Measurements from ENCODE around the gene HMSD. TPM values are rescaled to one million over a fixed set of nuclear protein-coding genes. Genes with fewer than 3 reads are reported as not detected.

The HMSD gene
- total and polyA plus RNA-seq, 2 of the 4 experiments (the other 2 are of a cell fraction): 0.17 to 0.36 TPM

DNA sequence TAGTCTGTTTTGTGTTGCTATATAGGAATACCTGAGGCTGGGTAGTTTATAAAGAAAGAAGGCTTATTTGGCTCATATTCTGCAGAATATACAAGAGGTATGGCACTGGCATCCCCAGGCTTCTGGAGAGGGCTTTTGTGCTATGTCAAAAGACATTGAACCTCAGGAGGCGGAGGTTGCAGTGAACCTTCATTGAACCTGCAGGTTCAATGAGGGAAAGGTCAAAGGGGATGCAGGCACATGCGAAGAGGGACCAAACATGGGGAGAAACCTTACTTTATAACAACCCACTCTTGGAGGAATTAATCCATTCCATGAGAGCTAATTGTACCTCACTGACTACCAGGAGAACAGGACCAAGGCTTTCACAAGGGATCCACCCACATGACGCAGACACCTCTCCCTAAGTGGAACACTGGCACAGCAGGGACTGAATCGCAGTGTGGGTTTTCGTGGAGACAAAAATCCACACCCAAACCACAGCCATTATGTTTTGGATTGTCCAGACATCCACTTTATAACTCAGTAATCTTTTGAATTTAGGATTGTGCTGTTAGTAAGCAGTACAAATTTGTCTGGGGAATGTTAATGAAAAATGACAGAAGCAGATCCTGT, 16.7 kb downstream of the HMSD start:
- Histone ChIP-seq H3K27ac (ENCODE audit: insufficient read depth, low read length) (no peak overlapping the region), H3K9me3 (ENCODE audit: control insufficient read depth, insufficient read depth, low read length) (no peaks in the 10 kb centered on the region), H3K9me1 (ENCODE audit: insufficient read depth, low read length) (peaks cover 8% of the 10 kb centered on the region), H4K8ac (ENCODE audit: low read depth in 2 of 2, low read length in 2 of 2) (no peak overlapping the region), H3K23ac (ENCODE audit: low read depth, low read length) (no peak overlapping the region), H3K14ac (replicated peaks; ENCODE audit: low read depth, low read length) (no peak overlapping the region), H3K4me1 (ENCODE audit: control insufficient read depth, insufficient read depth, low read length) (peaks cover 5% of the 10 kb centered on the region; the same call in 1 of the 2 replicates), H3K9ac (ENCODE audit: low read depth, low read length) (no peak overlapping the region), H3K4me2 (ENCODE audit: low read depth, low read length) (no peak overlapping the region), H3K27me3 (ENCODE audit: control insufficient read depth, insufficient read depth, low read length) (peaks cover 14% of the 10 kb centered on the region), H3K56ac (ENCODE audit: extremely low read depth, insufficient read depth, low read length) (no peak overlapping the region), H4K91ac (ENCODE audit: insufficient read depth, low read depth, low read length) (no peak overlapping the region), H2AK5ac (ENCODE audit: low read depth, low read length) (no peak overlapping the region), H2BK120ac (ENCODE audit: low read depth, low read length) (no peak overlapping the region), H2BK5ac (ENCODE audit: low read depth, low read length, poor library complexity, severe bottlenecking) (no peak overlapping the region), H2BK20ac (ENCODE audit: low read depth, low read length) (no peak overlapping the region), H2BK15ac (ENCODE audit: low read depth, low read length) (no peak overlapping the region), H3K4me3 (ENCODE audit: insufficient read depth, low read depth, low read length) (no peak overlapping the region), H3K4ac (ENCODE audit: low read depth, low read length) (no peak overlapping the region), H3K18ac (ENCODE audit: low read depth, low read length) (no peak overlapping the region), H4K20me1 (ENCODE audit: insufficient read depth, low read length) (no peaks in the 10 kb centered on the region), H3K36me3 (ENCODE audit: control insufficient read depth, insufficient read depth, low read length) (no peaks in the 10 kb centered on the region), H2AK9ac (replicated peaks; ENCODE audit: low read depth, low read length, poor library complexity) (no peak overlapping the region), H4K5ac (ENCODE audit: low read depth, low read length) (no peak overlapping the region), H2AFZ (replicated peaks; ENCODE audit: low read length, poor library complexity) (no peak overlapping the region), H3K79me1 (ENCODE audit: low read depth in 1 of 2, low read length in 2 of 2) (0 out of 4 replicates have a peak, but pooled peaks cover 0 to 2% of the 10 kb centered on the region in 2 experiments)
- ATAC-seq (ENCODE audit: low read depth) (no peak), DNase-seq (no peak)
- no TSS peak for BruUV-seq (replicated peaks)
- ChIA-PET CTCF (interaction anchor here (0.5 kb wide), 1 partner anchor 25 kb away, joined by 3 read pairs; no protein-coding TSS in a partner anchor), POLR2A (ENCODE audit: unreplicated experiment) (no interaction called here)
- in situ Hi-C loops (cut with MboI; ENCODE audit: low sequenced_read_pairs) (no loop called here), intact Hi-C loops (cut with micrococcal nuclease) (no loop called here), dilution Hi-C loops (cut with HindIII; ENCODE audit: low sequenced_read_pairs, unreplicated experiment) (no loop called here)
- WGBS, 2 experiments (ENCODE audit: extremely low coverage in 2 of 2, insufficient read length in 1 of 2): no CpG with 5 or more reads among the region's 5 CpGs
- TF ChIP-seq RFX5 (IDR thresholded peaks at IDR 0.05; ENCODE audit: low read depth, low read length): no peak
- TF ChIP-seq POLR2A (IDR thresholded peaks at IDR 0.05; ENCODE audit: low read depth, low read length): no peak
- TF ChIP-seq RCOR1 (IDR thresholded peaks at IDR 0.05; ENCODE audit: insufficient replicate concordance, low read length): no peak
- TF ChIP-seq MAFK (IDR thresholded peaks at IDR 0.05; ENCODE audit: low read depth, low read length): no peak
- TF ChIP-seq, protein P1, sequence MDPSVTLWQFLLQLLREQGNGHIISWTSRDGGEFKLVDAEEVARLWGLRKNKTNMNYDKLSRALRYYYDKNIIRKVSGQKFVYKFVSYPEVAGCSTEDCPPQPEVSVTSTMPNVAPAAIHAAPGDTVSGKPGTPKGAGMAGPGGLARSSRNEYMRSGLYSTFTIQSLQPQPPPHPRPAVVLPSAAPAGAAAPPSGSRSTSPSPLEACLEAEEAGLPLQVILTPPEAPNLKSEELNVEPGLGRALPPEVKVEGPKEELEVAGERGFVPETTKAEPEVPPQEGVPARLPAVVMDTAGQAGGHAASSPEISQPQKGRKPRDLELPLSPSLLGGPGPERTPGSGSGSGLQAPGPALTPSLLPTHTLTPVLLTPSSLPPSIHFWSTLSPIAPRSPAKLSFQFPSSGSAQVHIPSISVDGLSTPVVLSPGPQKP (IDR thresholded peaks at IDR 0.05; ENCODE audit: borderline replicate concordance, low read depth, low read length): no peak
- TF ChIP-seq, protein P2, sequence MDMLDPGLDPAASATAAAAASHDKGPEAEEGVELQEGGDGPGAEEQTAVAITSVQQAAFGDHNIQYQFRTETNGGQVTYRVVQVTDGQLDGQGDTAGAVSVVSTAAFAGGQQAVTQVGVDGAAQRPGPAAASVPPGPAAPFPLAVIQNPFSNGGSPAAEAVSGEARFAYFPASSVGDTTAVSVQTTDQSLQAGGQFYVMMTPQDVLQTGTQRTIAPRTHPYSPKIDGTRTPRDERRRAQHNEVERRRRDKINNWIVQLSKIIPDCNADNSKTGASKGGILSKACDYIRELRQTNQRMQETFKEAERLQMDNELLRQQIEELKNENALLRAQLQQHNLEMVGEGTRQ (IDR thresholded peaks at IDR 0.05; ENCODE audit: low read depth, low read length): no peak
- no peak for TF ChIP-seq NFE2L2 (IDR thresholded peaks at IDR 0.05; ENCODE audit: low read depth, low read length)
- no peak for TF ChIP-seq BHLHE40 (IDR thresholded peaks at IDR 0.05; ENCODE audit: low read depth, low read length)
- no peak for TF ChIP-seq MXI1 (IDR thresholded peaks at IDR 0.05; ENCODE audit: borderline replicate concordance, low read depth, low read length)
- TF ChIP-seq, protein P3, sequence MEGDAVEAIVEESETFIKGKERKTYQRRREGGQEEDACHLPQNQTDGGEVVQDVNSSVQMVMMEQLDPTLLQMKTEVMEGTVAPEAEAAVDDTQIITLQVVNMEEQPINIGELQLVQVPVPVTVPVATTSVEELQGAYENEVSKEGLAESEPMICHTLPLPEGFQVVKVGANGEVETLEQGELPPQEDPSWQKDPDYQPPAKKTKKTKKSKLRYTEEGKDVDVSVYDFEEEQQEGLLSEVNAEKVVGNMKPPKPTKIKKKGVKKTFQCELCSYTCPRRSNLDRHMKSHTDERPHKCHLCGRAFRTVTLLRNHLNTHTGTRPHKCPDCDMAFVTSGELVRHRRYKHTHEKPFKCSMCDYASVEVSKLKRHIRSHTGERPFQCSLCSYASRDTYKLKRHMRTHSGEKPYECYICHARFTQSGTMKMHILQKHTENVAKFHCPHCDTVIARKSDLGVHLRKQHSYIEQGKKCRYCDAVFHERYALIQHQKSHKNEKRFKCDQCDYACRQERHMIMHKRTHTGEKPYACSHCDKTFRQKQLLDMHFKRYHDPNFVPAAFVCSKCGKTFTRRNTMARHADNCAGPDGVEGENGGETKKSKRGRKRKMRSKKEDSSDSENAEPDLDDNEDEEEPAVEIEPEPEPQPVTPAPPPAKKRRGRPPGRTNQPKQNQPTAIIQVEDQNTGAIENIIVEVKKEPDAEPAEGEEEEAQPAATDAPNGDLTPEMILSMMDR (conservative IDR thresholded peaks at IDR 0.05; ENCODE audit: low read depth, low read length): no peak
- no peak for TF ChIP-seq CEBPB (IDR thresholded peaks at IDR 0.05; ENCODE audit: low read depth, low read length)
- no peak for TF ChIP-seq MAZ (IDR thresholded peaks at IDR 0.05; ENCODE audit: borderline replicate concordance, low read depth, low read length)
- no peak for TF ChIP-seq SMC3 (IDR thresholded peaks at IDR 0.05; ENCODE audit: low read depth, low read length)
- no peak for TF ChIP-seq FOS (IDR thresholded peaks at IDR 0.05; ENCODE audit: low read depth, low read length)
- TF ChIP-seq RAD21 (IDR thresholded peaks at IDR 0.05; ENCODE audit: low read length): no peak
- TF ChIP-seq CHD1 (IDR thresholded peaks at IDR 0.05; ENCODE audit: low read depth, low read length): no peak

All from IMR-90 (cell line).